Testis (tissue), 3 donors: ENCODE data around the gene SYMPK. TPM values are rescaled to one million over a fixed set of nuclear protein-coding genes. Genes with fewer than 3 reads are reported as not detected.

ENCODE experiments used
- DNase-seq: peaks from one replicate; pipeline ENCODE4 v3.0.0-alpha.2; 2019
- H3K27ac ChIP-seq, 2 donors: fragments of 200-600 bp; sonication (generic); one replicate each; pipeline ENCODE4 v1.5.1; 2019
- H3K27me3 ChIP-seq: fragments of 200-600 bp; sonication (generic); one replicate; pipeline ENCODE4 v1.5.1; 2019
- H3K36me3 ChIP-seq: fragments of 200-600 bp; sonication (generic); one replicate; pipeline ENCODE4 v1.5.1; 2017; ENCODE audit warnings: low read depth; ENCODE audit errors: missing control alignments
- H3K4me1 ChIP-seq: fragments of 200-600 bp; sonication (generic); one replicate; pipeline ENCODE4 v1.5.1; 2019
- H3K4me3 ChIP-seq, 2 donors: fragments of 200-600 bp; sonication (generic); one replicate each; pipeline ENCODE4 v1.5.1; 2017 to 2019
- H3K9me3 ChIP-seq: fragments of 200-600 bp; sonication (generic); one replicate; pipeline ENCODE4 v1.5.1; 2017
- CTCF ChIP-seq, 3 experiments: fragments of 450-650 bp in 2 of 3; fragments of 200-600 bp in 1 of 3; sonication (generic) in 1 of 3; IDR thresholded peaks; one replicate each; pipeline ENCODE4 v1.5.1; 2016 to 2019; ENCODE audit warnings: antibody characterized with exemption in 3 of 3, mild to moderate bottlenecking in 2 of 3, moderate library complexity in 1 of 3
- POLR2A ChIP-seq: fragments of 450-650 bp; IDR thresholded peaks from one replicate; pipeline ENCODE4 v1.6.1; 2017; ENCODE audit warnings: antibody characterized with exemption, mild to moderate bottlenecking, moderate library complexity
- WGBS, 2 donors: methylation state at CpG; one replicate each; pipeline ENCODE4 v1.1.5; 2018; 5-methylcytosine and 5-hydroxymethylcytosine counted together
- intact Hi-C: fragments of 100-400 bp; cut with DNase I; formaldehyde crosslinking; loops from one replicate; pipeline ENCODE4 v1.15.1; 2023; ENCODE audit warnings: low total_unique reads
- polyA plus RNA-seq: library from polyadenylated mRNA; stranded (reverse); fragments of 350-450 nt; fragmentation: Illumina TruSeq; extraction: RNeasy Lipid Tissue Mini Kit (QIAGEN cat#74804); gene quantifications from one replicate; pipeline ENCODE4 v1.2.3, GENCODE V29; 2014; ENCODE audit warnings: low read depth, low replicate concordance; ENCODE audit not compliant: insufficient read depth
- total RNA-seq, 2 donors: library from RNA; depleted of rRNA; stranded (reverse); fragments of >200 nt; gene quantifications; one replicate each; pipeline ENCODE4 v1.2.3, GENCODE V29; 2016

Gene SYMPK
- total and polyA plus RNA-seq, 3 donors from 2014 or later: 123 to 195 (median 142) TPM

- DNase-seq: no peak
- no peaks in the 10 kb centered on the region for H3K27me3 ChIP-seq
- H3K4me1 ChIP-seq: no peaks in the 10 kb centered on the region
- H3K4me3 ChIP-seq: no peak overlapping the region
- TF ChIP-seq CTCF (IDR thresholded peaks at IDR 0.05) (no peak), POLR2A (no peak)
- intact Hi-C loops: no loop called here
- H3K27ac ChIP-seq: no peak overlapping the region
- H3K36me3 ChIP-seq: no peaks in the 10 kb centered on the region
- H3K9me3 ChIP-seq: no peaks in the 10 kb centered on the region
- WGBS, 2 donors: 89 to 96% methylated on average over 3 to 16 of the region's 16 CpGs
These were observed 8.7 kb downstream of the SYMPK start for GRCh38 chr19:45854167-45854778.

GRCh38 chr19:45852983-45853382, 10.0 kb downstream of the SYMPK start:
- intact Hi-C loops: no loop called here
- 80 to 85% methylated on average over 4 to 7 of the region's 7 CpGs for WGBS, 2 donors
- no peak overlapping the region for H3K4me3 ChIP-seq
- H3K27ac ChIP-seq: no peak overlapping the region
- no peak for DNase-seq
- no peaks in the 10 kb centered on the region for H3K36me3 ChIP-seq
- TF ChIP-seq CTCF (IDR thresholded peaks at IDR 0.05) (no peak), POLR2A (no peak)
- no peaks in the 10 kb centered on the region for H3K4me1 ChIP-seq
- no peaks in the 10 kb centered on the region for H3K9me3 ChIP-seq
- no peaks in the 10 kb centered on the region for H3K27me3 ChIP-seq

GRCh38 chr19:45852145-45852750, 10.7 kb downstream of the SYMPK start:
- H3K27ac ChIP-seq: no peak overlapping the region
- no peaks in the 10 kb centered on the region for H3K9me3 ChIP-seq
- no peak overlapping the region for H3K4me3 ChIP-seq
- TF ChIP-seq POLR2A: no peak
- no peak for TF ChIP-seq CTCF (IDR thresholded peaks at IDR 0.05)
- intact Hi-C loops: no loop called here
- DNase-seq: no peak
- H3K36me3 ChIP-seq: no peaks in the 10 kb centered on the region
- no peaks in the 10 kb centered on the region for H3K4me1 ChIP-seq
- H3K27me3 ChIP-seq: no peaks in the 10 kb centered on the region
- 89 to 91% methylated on average over 10 of the region's 10 CpGs for WGBS, 2 donors

- WGBS, 2 donors: 88 to 94% methylated on average over 4 of the region's 4 CpGs
- no peak for DNase-seq
- TF ChIP-seq POLR2A (no peak), CTCF (IDR thresholded peaks at IDR 0.05) (peak in 1 of 3 experiments; percentile 17)
- Histone ChIP-seq H3K4me1 (no peaks in the 10 kb centered on the region), H3K9me3 (no peaks in the 10 kb centered on the region), H3K27me3 (no peaks in the 10 kb centered on the region), H3K4me3 (no peak overlapping the region), H3K27ac (no peak overlapping the region), H3K36me3 (no peaks in the 10 kb centered on the region)
- intact Hi-C loops: no loop called here
These were observed 14.0 kb downstream of the SYMPK start for GRCh38 chr19:45848922-45849321.

GRCh38 chr19:45847663-45848062, 15.3 kb downstream of the SYMPK start:
- intact Hi-C loops: no loop called here
- no peaks in the 10 kb centered on the region for H3K4me1 ChIP-seq
- no peak for TF ChIP-seq POLR2A
- TF ChIP-seq CTCF (IDR thresholded peaks at IDR 0.05): no peak
- H3K4me3 ChIP-seq: no peak overlapping the region
- 93 to 97% methylated on average over 4 to 13 of the region's 13 CpGs for WGBS, 2 donors
- DNase-seq: no peak
- H3K36me3 ChIP-seq: no peaks in the 10 kb centered on the region
- H3K27ac ChIP-seq: no peak overlapping the region
- H3K9me3 ChIP-seq: no peaks in the 10 kb centered on the region
- no peaks in the 10 kb centered on the region for H3K27me3 ChIP-seq
